Motor neuron (in vitro differentiated cells): ENCODE measurements around the gene PELI1. TPM values are rescaled to one million over a fixed set of nuclear protein-coding genes. Genes with fewer than 3 reads are reported as not detected.
"Not testable (repeated sequence)": the region's sequence is repeated elsewhere in the genome, so short reads cannot be mapped to it uniquely, and the experiment has no call there.

ENCODE experiments used
- ATAC-seq, 8 experiments: fragments of 200-7000 bp; cut with Tn5 transposase; replicated peaks in 6 of 8; 2 replicates each; pipeline ENCODE4 v1.8.0; 2021; ENCODE audit warnings: mild to moderate bottlenecking in 8 of 8, moderate library complexity in 8 of 8
- H3K27ac ChIP-seq, 2 donors: fragments of 250-450 bp; sonication (Bioruptor Pico); 2 replicates each; pipeline ENCODE4 v1.9.0; 2021; ENCODE audit warnings: antibody characterized with exemption in 2 of 2, mild to moderate bottlenecking in 2 of 2, moderate library complexity in 1 of 2
- H3K4me1 ChIP-seq, 2 donors: fragments of 250-450 bp; sonication (Bioruptor Pico); replicated peaks in 1 of 2; 2 replicates each; pipeline ENCODE4 v1.6.1; 2021; ENCODE audit warnings: antibody characterized with exemption in 2 of 2, mild to moderate bottlenecking in 2 of 2, moderate library complexity in 1 of 2
- H3K4me3 ChIP-seq, 5 donors: fragments of 250-450 bp; sonication (Bioruptor Pico); 2 replicates each; pipeline ENCODE4 v1.9.0; 2021; ENCODE audit warnings: antibody characterized with exemption in 5 of 5, mild to moderate bottlenecking in 5 of 5, moderate library complexity in 4 of 5
- WGBS, 10 experiments: fragments of 450-650 bp; shearing (Covaris generic); methylation state at CpG; one replicate each; pipeline ENCODE4 v1.0.0; 2022; 5-methylcytosine and 5-hydroxymethylcytosine counted together
- in situ Hi-C, 9 experiments: fragments of 400-800 bp; cut with MboI; loops; one replicate each; pipeline ENCODE4 v1.15.0; 2021; ENCODE audit warnings: low sequenced_read_pairs in 9 of 9, low pct_unique_long_range_greater_than_20kb in 2 of 9; ENCODE audit not compliant: unreplicated experiment in 9 of 9
- total RNA-seq, 8 experiments: library from RNA; unstranded; fragments of 300-600 nt; gene quantifications; 2 replicates each; pipeline versions ENCODE4 v1.2.3 to v1.2.4, GENCODE V29; 2022

Gene PELI1
- total RNA-seq, 8 experiments from 2014 or later, result 7.2 to 37.1 (median 27.4) TPM

GRCh38 chr2:64085936-64086335 lies 58.3 kb downstream of the PELI1 start:
- Histone ChIP-seq H3K4me1 (no peaks in the 10 kb centered on the region), H3K27ac (no peak overlapping the region), H3K4me3 (no peak overlapping the region)
- WGBS, 10 experiments, result 0 to 100% (median 94%) methylated on average over 1 to 2 of the region's 2 CpGs
- in situ Hi-C loops, result no loop called here
- no peak for ATAC-seq

GRCh38 chr2:64081046-64081445 lies 63.2 kb downstream of the PELI1 start:
- no peak overlapping the region for H3K27ac ChIP-seq
- H3K4me1 ChIP-seq, result no peaks in the 10 kb centered on the region
- no peak overlapping the region for H3K4me3 ChIP-seq
- 16 to 100% (median 88%) methylated on average over 1 to 8 of the region's 8 CpGs for WGBS, 10 experiments
- no peak for ATAC-seq
- in situ Hi-C loops, result no loop called here

DNA sequence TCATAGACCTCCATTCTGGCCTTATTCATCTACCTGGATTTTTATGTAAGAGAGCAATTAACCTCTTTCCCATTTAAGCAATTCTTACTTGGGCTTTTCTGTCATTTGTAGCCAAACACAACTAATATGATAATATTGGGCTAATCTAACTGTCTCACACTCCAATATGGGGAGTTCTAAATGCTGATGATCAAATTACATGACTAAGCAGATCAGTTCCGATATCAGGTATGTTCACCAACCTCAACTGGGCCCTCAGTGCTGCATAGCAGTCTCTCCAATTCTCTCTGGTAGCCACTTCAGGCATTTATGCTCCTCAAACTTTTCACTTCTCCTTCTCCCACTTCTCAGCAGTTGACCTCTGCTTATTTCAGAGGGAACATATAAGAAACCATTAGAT lies 64.0 kb downstream of the PELI1 start:
- in situ Hi-C loops, result no loop called here
- ATAC-seq, result no peak
- WGBS, 10 experiments, result 60 to 100% (median 87%) methylated on average over 1 of the region's 1 CpG; no CpG with 5 or more reads in 2 of the 10 experiments
- H3K4me1 ChIP-seq, result no peaks in the 10 kb centered on the region
- H3K4me3 ChIP-seq, result no peak overlapping the region
- no peak overlapping the region for H3K27ac ChIP-seq

DNA sequence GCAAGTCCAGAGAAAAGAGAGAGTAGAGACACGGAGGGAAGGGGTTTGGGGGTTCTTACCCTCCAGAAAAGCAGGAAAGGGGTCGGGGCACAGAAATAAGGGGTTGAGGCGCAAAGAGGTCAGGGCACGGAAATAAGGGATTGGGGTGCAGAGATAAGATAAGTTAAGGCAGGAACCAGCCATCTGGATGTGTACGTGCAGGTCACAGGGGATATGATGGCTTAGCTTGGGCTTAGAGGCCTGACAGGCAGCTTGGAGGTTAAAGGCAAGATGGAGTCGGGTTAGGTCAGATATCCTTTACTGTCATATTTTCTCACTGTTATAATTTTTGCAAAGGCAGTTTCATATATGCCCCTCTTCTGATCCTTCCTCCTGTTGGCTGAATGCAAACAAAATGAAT lies 64.5 kb downstream of the PELI1 start:
- WGBS, 10 experiments, result 83 to 100% (median 93%) methylated on average over 1 to 4 of the region's 6 CpGs; no CpG with 5 or more reads in 4 of the 10 experiments
- H3K4me3 ChIP-seq, ATAC-seq, H3K27ac ChIP-seq, in situ Hi-C loops, H3K4me1 ChIP-seq: not testable (repeated sequence)

DNA sequence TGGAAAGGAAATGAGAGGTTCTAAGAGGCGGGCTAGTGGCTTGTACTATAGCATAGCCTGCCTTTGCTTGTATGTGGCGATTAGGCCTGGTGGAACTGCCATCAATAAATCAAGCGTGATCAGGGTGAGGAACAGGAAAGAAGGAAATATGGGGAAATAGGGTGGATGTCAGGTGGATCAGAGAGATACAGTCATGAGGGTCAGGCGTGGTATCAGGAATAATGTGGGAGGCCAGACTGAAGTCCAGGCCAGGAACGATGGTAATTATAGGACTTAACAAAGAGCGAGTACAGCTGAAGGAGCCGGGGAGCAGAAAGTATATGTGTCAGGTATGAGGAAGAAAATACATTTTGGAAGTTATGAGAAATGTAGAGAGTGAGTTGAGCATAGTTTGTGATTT lies 67.4 kb downstream of the PELI1 start:
- H3K4me3 ChIP-seq, H3K27ac ChIP-seq, H3K4me1 ChIP-seq, in situ Hi-C loops, ATAC-seq: not testable (repeated sequence)
- WGBS, 10 experiments, result 60 to 100% (median 92%) methylated on average over 1 to 6 of the region's 7 CpGs; no CpG with 5 or more reads in 2 of the 10 experiments

- ATAC-seq, H3K4me3 ChIP-seq, H3K27ac ChIP-seq, H3K4me1 ChIP-seq: not testable (repeated sequence)
- WGBS, 10 experiments, result 20 to 100% (median 76%) methylated on average over 1 to 3 of the region's 6 CpGs; no CpG with 5 or more reads in 6 of the 10 experiments
- in situ Hi-C loops, result loop anchor here in 2 of 9 experiments (25.0 kb wide), 1 partner anchor 238 kb away; no protein-coding TSS in a partner anchor
Measured at GRCh38 chr2:64074616-64075015, 69.6 kb downstream of the PELI1 start.

- Histone ChIP-seq H3K4me3 (no peak overlapping the region), H3K4me1 (peaks cover 12% of the 10 kb centered on the region in 2 donors), H3K27ac (no peak overlapping the region)
- no peak for ATAC-seq
- whole genome bisulfite sequencing, 10 experiments, result 0 to 50% (median 23%) methylated on average over 1 of the region's 1 CpG; no CpG with 5 or more reads in 6 of the 10 experiments
- in situ Hi-C loops, result loop anchor here in 2 of 9 experiments (25.0 kb wide), 1 partner anchor 245 kb away; no protein-coding TSS in a partner anchor
Measured at GRCh38 chr2:64067326-64067725, 76.9 kb downstream of the PELI1 start.

DNA sequence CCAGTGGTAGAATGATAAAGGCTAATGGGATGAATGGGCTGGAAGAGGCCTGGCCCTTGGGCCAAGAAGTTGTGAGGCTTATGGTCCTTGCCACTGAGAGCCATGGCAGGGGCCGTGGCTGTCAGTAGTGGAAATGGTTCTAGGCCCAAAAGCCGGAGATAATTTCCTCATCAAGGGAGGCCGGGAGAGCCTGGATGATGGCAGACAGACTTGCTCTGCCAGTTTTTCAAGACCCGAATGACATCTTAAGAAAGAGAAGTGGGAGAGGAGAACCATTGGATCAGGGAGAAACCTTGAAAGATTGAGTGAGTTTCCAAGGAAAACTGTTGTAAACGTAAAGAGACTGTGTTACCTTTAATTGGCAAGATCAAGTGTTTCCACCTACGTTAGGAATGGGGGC lies 78.7 kb downstream of the PELI1 start:
- no peak for ATAC-seq
- Histone ChIP-seq H3K27ac (no peak overlapping the region), H3K4me3 (no peak overlapping the region), H3K4me1 (peaks cover 12% of the 10 kb centered on the region in 2 donors)
- in situ Hi-C loops, result loop anchor here in 2 of 9 experiments (25.0 kb wide), 1 partner anchor 247 kb away; no protein-coding TSS in a partner anchor
- WGBS, 10 experiments, result 76 to 100% (median 100%) methylated on average over 1 to 6 of the region's 6 CpGs

DNA sequence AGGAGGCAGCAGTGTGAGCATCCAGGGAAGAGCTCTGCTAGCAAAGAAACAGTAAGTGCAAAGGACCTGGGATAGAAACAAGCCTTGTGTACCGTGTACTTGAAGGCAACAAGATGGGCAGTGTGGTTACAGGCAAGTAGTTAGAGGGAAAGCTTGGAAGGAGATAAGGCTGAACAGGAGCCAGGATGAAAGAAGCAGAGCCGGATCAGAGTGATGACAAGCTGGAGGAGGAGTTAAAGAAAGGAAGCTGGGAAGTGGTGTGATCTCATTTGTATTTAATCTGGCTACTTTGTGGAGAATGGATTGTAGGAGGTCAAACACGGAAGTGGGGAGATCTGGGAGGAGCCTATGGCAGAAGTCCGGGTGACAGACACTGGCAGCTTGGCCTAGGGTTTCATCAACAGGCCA lies 80.3 kb downstream of the PELI1 start:
- in situ Hi-C loops, result loop anchor here in 2 of 9 experiments (25.0 kb wide), 1 partner anchor 248 kb away; no protein-coding TSS in a partner anchor
- ATAC-seq, result peak in 7 of 8 experiments; percentile 38 to 85 (median 78)
- WGBS, 10 experiments, result 28 to 82% (median 58%) methylated on average over 1 to 3 of the region's 4 CpGs; no CpG with 5 or more reads in 2 of the 10 experiments
- Histone ChIP-seq H3K27ac (peak overlapping the region; percentile 69 to 73), H3K4me3 (no peak overlapping the region), H3K4me1 (peaks cover 12% of the 10 kb centered on the region in 2 donors)

GRCh38 chr2:64063454-64063853 lies 80.8 kb downstream of the PELI1 start:
- in situ Hi-C loops, result loop anchor here in 2 of 9 experiments (25.0 kb wide), 1 partner anchor 249 kb away; no protein-coding TSS in a partner anchor
- H3K4me3 ChIP-seq, result no peak overlapping the region
- ATAC-seq, result peak in 2 of 8 experiments; percentile 5 to 26
- 62 to 100% (median 93%) methylated on average over 1 to 3 of the region's 3 CpGs; no CpG with 5 or more reads in 1 of the 10 experiments for WGBS, 10 experiments
- peaks cover 12% of the 10 kb centered on the region in 2 donors for H3K4me1 ChIP-seq
- H3K27ac ChIP-seq, result peak overlapping the region in 1 of 2 donors; percentile 73

DNA sequence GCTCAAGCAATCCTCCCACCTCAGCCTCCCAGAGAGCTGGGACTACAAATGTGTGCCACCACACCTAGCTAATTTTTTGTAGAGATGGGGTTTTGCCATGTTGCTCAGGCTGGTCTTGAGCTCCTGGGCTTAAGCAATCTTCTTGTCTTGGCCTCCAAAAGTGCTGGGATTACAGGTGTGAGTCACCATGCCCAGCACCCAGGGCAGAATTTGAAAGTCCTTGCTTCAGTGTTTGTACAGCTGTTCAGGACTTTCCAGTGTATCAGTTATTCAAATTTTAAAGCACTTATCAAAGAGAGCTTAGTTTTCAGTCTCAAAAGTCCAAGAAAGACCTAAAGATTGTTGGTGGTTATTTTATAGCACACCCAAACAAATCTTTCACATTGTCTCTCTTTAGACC lies 81.4 kb downstream of the PELI1 start:
- peaks cover 12% of the 10 kb centered on the region in 2 donors for H3K4me1 ChIP-seq
- H3K4me3 ChIP-seq, result no peak overlapping the region
- in situ Hi-C loops, result loop anchor here in 2 of 9 experiments (25.0 kb wide), 1 partner anchor 249 kb away; no protein-coding TSS in a partner anchor
- H3K27ac ChIP-seq, result no peak overlapping the region
- ATAC-seq, result no peak

- ATAC-seq, result no peak
- H3K4me3 ChIP-seq, result no peak overlapping the region
- in situ Hi-C loops, result loop anchor here in 2 of 9 experiments (25.0 kb wide), 1 partner anchor 253 kb away; no protein-coding TSS in a partner anchor
- peaks cover 5 to 6% of the 10 kb centered on the region in 2 donors for H3K4me1 ChIP-seq
- no peak overlapping the region for H3K27ac ChIP-seq
Measured at GRCh38 chr2:64059270-64059669, 85.0 kb downstream of the PELI1 start.

DNA sequence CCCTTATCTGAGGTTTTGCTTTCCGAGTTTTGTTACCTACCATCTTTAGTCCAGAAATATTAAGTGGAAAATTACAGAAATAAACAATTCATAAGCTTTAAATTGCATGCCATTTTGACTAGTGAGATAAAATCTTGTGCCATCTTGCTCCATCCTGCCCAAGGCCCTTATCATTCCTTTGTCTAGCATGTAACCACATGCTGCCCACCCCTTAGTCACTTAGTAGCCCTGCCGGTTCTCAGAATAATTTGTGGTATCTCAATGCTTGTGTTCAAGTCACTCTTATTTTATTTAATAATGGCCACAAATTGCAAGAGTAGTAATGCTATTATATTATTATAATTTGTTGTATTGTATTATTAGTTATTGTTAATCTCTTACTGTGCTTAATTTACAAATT lies 88.2 kb downstream of the PELI1 start:
- H3K4me1 ChIP-seq, result no peaks in the 10 kb centered on the region
- WGBS, 10 experiments, result 50 to 100% (median 84%) methylated on average over 1 to 2 of the region's 2 CpGs; no CpG with 5 or more reads in 1 of the 10 experiments
- in situ Hi-C loops, result loop anchor here in 2 of 9 experiments (25.0 kb wide), 1 partner anchor 256 kb away; no protein-coding TSS in a partner anchor
- no peak for ATAC-seq
- H3K27ac ChIP-seq, result no peak overlapping the region
- no peak overlapping the region for H3K4me3 ChIP-seq
